ENCODE data around the gene CPLX1. TPM values are rescaled to one million over a fixed set of nuclear protein-coding genes. Genes with fewer than 3 reads are reported as not detected.
"Not testable (repeated sequence)": the region's sequence is repeated elsewhere in the genome, so short reads cannot be mapped to it uniquely, and the experiment has no call there.

Gene CPLX1
- total and polyA plus RNA-seq, 4 donors: 5.3 to 117 (median 64.6) TPM

GRCh38 chr4:814312-814850, 11.5 kb downstream of the CPLX1 start:
- H3K36me3 ChIP-seq (ENCODE audit: control insufficient read depth, insufficient read depth, low read length): peaks cover 14% of the 10 kb centered on the region
- peaks cover 5% of the 10 kb centered on the region for H3K27me3 ChIP-seq (ENCODE audit: control insufficient read depth, insufficient read depth, low read length)
- no peak overlapping the region for H3K4me3 ChIP-seq (ENCODE audit: low read depth, low read length)
- no peaks in the 10 kb centered on the region for H3K4me1 ChIP-seq (ENCODE audit: control insufficient read depth, insufficient read depth, low read length)
- no peaks in the 10 kb centered on the region for H3K9me3 ChIP-seq (ENCODE audit: control insufficient read depth, insufficient read depth, low read length)
- no peak for DNase-seq (ENCODE audit: low read depth in 4 of 6, low spot score in 6 of 6)
- 90% methylated on average over 12 of the region's 14 CpGs for WGBS (ENCODE audit: insufficient coverage)
- H3K27ac ChIP-seq (ENCODE audit: low read depth, low read length): no peak overlapping the region

- WGBS (ENCODE audit: insufficient coverage): 71% methylated on average over 5 of the region's 10 CpGs
- H3K36me3 ChIP-seq (ENCODE audit: control insufficient read depth, insufficient read depth, low read length): peaks cover 14% of the 10 kb centered on the region
- DNase-seq (ENCODE audit: low read depth in 4 of 6, low spot score in 6 of 6): no peak
- H3K9me3 ChIP-seq (ENCODE audit: control insufficient read depth, insufficient read depth, low read length): no peaks in the 10 kb centered on the region
- H3K27me3 ChIP-seq (ENCODE audit: control insufficient read depth, insufficient read depth, low read length): peaks cover 5% of the 10 kb centered on the region
- no peaks in the 10 kb centered on the region for H3K4me1 ChIP-seq (ENCODE audit: control insufficient read depth, insufficient read depth, low read length)
- H3K4me3 ChIP-seq (ENCODE audit: low read depth, low read length): no peak overlapping the region
- no peak overlapping the region for H3K27ac ChIP-seq (ENCODE audit: low read depth, low read length)
Measured at GRCh38 chr4:813900-814299, 12.0 kb downstream of the CPLX1 start.

DNA sequence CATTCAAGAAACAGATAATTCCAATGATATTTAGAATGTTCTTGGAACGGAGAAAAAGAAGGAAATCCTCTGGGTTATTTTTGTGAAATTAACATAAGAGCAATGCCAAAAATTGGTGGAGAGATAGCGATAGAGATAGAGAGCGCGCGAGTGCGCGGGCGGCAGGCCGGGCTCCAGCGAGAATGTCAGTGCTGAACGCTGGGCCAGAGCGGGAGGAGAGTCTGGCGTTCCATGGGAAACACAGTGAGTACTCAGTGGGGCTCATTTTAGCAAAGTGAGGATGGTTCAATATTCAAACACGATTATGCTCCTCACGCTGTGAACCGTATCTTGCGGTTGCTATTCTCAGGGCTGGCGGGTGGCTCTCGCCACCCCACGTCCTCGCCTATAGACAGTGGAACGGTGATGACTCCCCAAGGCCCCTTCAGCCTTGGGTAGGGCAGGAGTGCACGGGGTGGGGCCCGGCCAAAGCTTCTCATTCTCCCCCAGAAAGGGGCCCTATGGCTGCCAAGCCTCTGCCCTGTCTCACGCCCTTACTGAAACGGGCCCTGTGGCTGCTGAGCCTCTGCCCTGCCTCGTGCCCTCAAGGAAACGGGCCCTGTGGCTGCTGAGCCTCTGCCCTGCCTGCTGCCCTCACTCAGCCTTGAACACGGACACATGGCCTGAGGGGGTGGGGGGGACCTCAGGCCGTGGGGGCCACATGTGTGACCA, 16.9 kb downstream of the CPLX1 start:
- H3K36me3 ChIP-seq (ENCODE audit: control insufficient read depth, insufficient read depth, low read length): peaks cover 5% of the 10 kb centered on the region
- H3K9me3 ChIP-seq (ENCODE audit: control insufficient read depth, insufficient read depth, low read length): no peaks in the 10 kb centered on the region
- DNase-seq (ENCODE audit: low read depth in 4 of 6, low spot score in 6 of 6): peak in 1 of 6 donors; percentile 73
- no peaks in the 10 kb centered on the region for H3K4me1 ChIP-seq (ENCODE audit: control insufficient read depth, insufficient read depth, low read length)
- H3K4me3 ChIP-seq (ENCODE audit: low read depth, low read length): no peak overlapping the region
- H3K27ac ChIP-seq (ENCODE audit: low read depth, low read length): no peak overlapping the region
- WGBS (ENCODE audit: insufficient coverage): 87% methylated on average over 30 of the region's 30 CpGs
- H3K27me3 ChIP-seq (ENCODE audit: control insufficient read depth, insufficient read depth, low read length): no peaks in the 10 kb centered on the region

- H3K27ac ChIP-seq (ENCODE audit: low read depth, low read length): no peak overlapping the region
- H3K27me3 ChIP-seq (ENCODE audit: control insufficient read depth, insufficient read depth, low read length): no peaks in the 10 kb centered on the region
- H3K4me3 ChIP-seq (ENCODE audit: low read depth, low read length): no peak overlapping the region
- DNase-seq (ENCODE audit: low read depth in 4 of 6, low spot score in 6 of 6): no peak
- no peaks in the 10 kb centered on the region for H3K4me1 ChIP-seq (ENCODE audit: control insufficient read depth, insufficient read depth, low read length)
- H3K36me3 ChIP-seq (ENCODE audit: control insufficient read depth, insufficient read depth, low read length): peaks cover 13% of the 10 kb centered on the region
- 94% methylated on average over 3 of the region's 5 CpGs for WGBS (ENCODE audit: insufficient coverage)
- no peaks in the 10 kb centered on the region for H3K9me3 ChIP-seq (ENCODE audit: control insufficient read depth, insufficient read depth, low read length)
Measured at GRCh38 chr4:807792-808191, 18.1 kb downstream of the CPLX1 start.

- not testable (repeated sequence) for H3K9me3 ChIP-seq (ENCODE audit: control insufficient read depth, insufficient read depth, low read length); DNase-seq (ENCODE audit: low read depth in 4 of 6, low spot score in 6 of 6); H3K27ac ChIP-seq (ENCODE audit: low read depth, low read length); H3K4me1 ChIP-seq (ENCODE audit: control insufficient read depth, insufficient read depth, low read length); H3K4me3 ChIP-seq (ENCODE audit: low read depth, low read length); H3K27me3 ChIP-seq (ENCODE audit: control insufficient read depth, insufficient read depth, low read length)
- peaks cover 13% of the 10 kb centered on the region for H3K36me3 ChIP-seq (ENCODE audit: control insufficient read depth, insufficient read depth, low read length)
- no CpG with 5 or more reads among the region's 4 CpGs for WGBS (ENCODE audit: insufficient coverage)
Measured at GRCh38 chr4:806979-807378, 18.9 kb downstream of the CPLX1 start.

GRCh38 chr4:804804-805203, 21.1 kb downstream of the CPLX1 start:
- Histone ChIP-seq H3K9me3 (ENCODE audit: control insufficient read depth, insufficient read depth, low read length) (no peaks in the 10 kb centered on the region), H3K27me3 (ENCODE audit: control insufficient read depth, insufficient read depth, low read length) (no peaks in the 10 kb centered on the region), H3K27ac (ENCODE audit: low read depth, low read length) (no peak overlapping the region), H3K4me1 (ENCODE audit: control insufficient read depth, insufficient read depth, low read length) (no peaks in the 10 kb centered on the region), H3K4me3 (ENCODE audit: low read depth, low read length) (no peak overlapping the region), H3K36me3 (ENCODE audit: control insufficient read depth, insufficient read depth, low read length) (peaks cover 16% of the 10 kb centered on the region)
- WGBS (ENCODE audit: insufficient coverage): 86% methylated on average over 39 of the region's 44 CpGs
- DNase-seq (ENCODE audit: low read depth in 4 of 6, low spot score in 6 of 6): no peak

- WGBS (ENCODE audit: insufficient coverage): 96% methylated on average over 9 of the region's 13 CpGs
Measured at GRCh38 chr4:803884-804283, 22.0 kb downstream of the CPLX1 start.

DNA sequence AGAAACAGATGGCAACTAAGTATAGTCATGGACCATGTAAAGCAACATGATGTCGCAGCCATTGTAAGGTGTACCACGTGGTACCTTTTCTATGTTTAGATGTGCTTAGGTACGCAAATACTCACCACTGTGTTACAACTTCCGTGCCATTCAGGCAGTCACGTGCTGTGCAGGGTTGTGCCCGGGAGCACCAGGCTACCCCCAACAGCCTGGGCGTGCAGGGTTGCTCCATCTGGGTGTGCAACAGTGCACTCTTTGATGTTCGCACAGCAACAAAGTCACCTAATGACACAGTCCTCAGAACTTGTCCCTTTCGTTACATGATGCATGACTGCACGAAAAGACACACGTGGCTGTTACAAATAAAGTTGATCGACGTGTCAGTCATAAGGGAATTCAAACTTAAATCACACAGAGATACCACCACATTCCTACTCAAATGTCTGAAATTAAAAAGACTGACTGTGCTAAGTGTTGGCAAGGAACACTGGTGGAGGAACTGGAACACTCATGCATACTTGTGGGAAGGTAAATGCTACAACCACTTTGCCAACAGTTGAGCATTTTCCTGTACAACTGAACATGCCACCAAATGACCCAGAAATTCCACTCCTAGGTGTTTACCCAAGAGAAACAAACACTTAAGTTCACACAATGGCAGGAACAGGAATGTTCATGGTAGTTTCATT, 24.3 kb downstream of the CPLX1 start:
- DNase-seq (ENCODE audit: low read depth in 4 of 6, low spot score in 6 of 6): no peak
- no peaks in the 10 kb centered on the region for H3K27me3 ChIP-seq (ENCODE audit: control insufficient read depth, insufficient read depth, low read length)
- WGBS (ENCODE audit: insufficient coverage): 90% methylated on average over 10 of the region's 13 CpGs

More at GRCh38 chr4:803884-804283, 22.0 kb downstream of the CPLX1 start:
- H3K9me3 ChIP-seq (ENCODE audit: control insufficient read depth, insufficient read depth, low read length): no peaks in the 10 kb centered on the region
- H3K4me1 ChIP-seq (ENCODE audit: control insufficient read depth, insufficient read depth, low read length): no peaks in the 10 kb centered on the region
- H3K36me3 ChIP-seq (ENCODE audit: control insufficient read depth, insufficient read depth, low read length): peaks cover 16% of the 10 kb centered on the region
- H3K4me3 ChIP-seq (ENCODE audit: low read depth, low read length): no peak overlapping the region
- H3K27ac ChIP-seq (ENCODE audit: low read depth, low read length): no peak overlapping the region
- H3K27me3 ChIP-seq (ENCODE audit: control insufficient read depth, insufficient read depth, low read length): no peaks in the 10 kb centered on the region
- DNase-seq (ENCODE audit: low read depth in 4 of 6, low spot score in 6 of 6): no peak

GRCh38 chr4:797066-797465, 28.9 kb downstream of the CPLX1 start:
- H3K4me3 ChIP-seq (ENCODE audit: low read depth, low read length): no peak overlapping the region
- no peaks in the 10 kb centered on the region for H3K9me3 ChIP-seq (ENCODE audit: control insufficient read depth, insufficient read depth, low read length)
- peaks cover 39% of the 10 kb centered on the region for H3K27me3 ChIP-seq (ENCODE audit: control insufficient read depth, insufficient read depth, low read length)
- peaks cover 31% of the 10 kb centered on the region for H3K4me1 ChIP-seq (ENCODE audit: control insufficient read depth, insufficient read depth, low read length)
- DNase-seq (ENCODE audit: low read depth in 4 of 6, low spot score in 6 of 6): peak in 1 of 6 donors; percentile 67
- peaks cover 8% of the 10 kb centered on the region for H3K36me3 ChIP-seq (ENCODE audit: control insufficient read depth, insufficient read depth, low read length)
- no peak overlapping the region for H3K27ac ChIP-seq (ENCODE audit: low read depth, low read length)
- 57% methylated on average over 2 of the region's 4 CpGs for WGBS (ENCODE audit: insufficient coverage)

More for the DNA sequence above, 24.3 kb downstream of the CPLX1 start:
- H3K9me3 ChIP-seq (ENCODE audit: control insufficient read depth, insufficient read depth, low read length): no peaks in the 10 kb centered on the region
- peaks cover 16% of the 10 kb centered on the region for H3K36me3 ChIP-seq (ENCODE audit: control insufficient read depth, insufficient read depth, low read length)
- H3K4me1 ChIP-seq (ENCODE audit: control insufficient read depth, insufficient read depth, low read length): no peaks in the 10 kb centered on the region
- H3K27ac ChIP-seq (ENCODE audit: low read depth, low read length): no peak overlapping the region
- no peak overlapping the region for H3K4me3 ChIP-seq (ENCODE audit: low read depth, low read length)

All from spinal cord (tissue), 10 donors.